GM12892 (cell line): ENCODE measurements around the gene ZMAT5.

Experiments
- DNase-seq: peaks from one replicate; pipeline ENCODE4 v3.0.0; 2011; ENCODE audit not compliant: insufficient read length
- FAIRE-seq: peaks from 2 replicates; lab custom pipeline; 2011; peaks lifted over from hg19 to GRCh38; lab: Jason Lieb, UNC
- POLR2A ChIP-seq: IDR thresholded peaks from 2 replicates; pipeline ENCODE4 v1.6.1; 2011; ENCODE audit warnings: low read depth, low read length, control low read depth
- POLR2AphosphoS5 ChIP-seq: IDR thresholded peaks from 2 replicates; pipeline ENCODE4 v1.6.1; 2011; ENCODE audit warnings: low read depth, low read length, control low read depth
- TAF1 ChIP-seq: IDR thresholded peaks from 2 replicates; pipeline ENCODE4 v1.6.1; 2011; ENCODE audit warnings: low read depth, mild to moderate bottlenecking, control low read depth, low read length, borderline replicate concordance

The ZMAT5 gene

DNA sequence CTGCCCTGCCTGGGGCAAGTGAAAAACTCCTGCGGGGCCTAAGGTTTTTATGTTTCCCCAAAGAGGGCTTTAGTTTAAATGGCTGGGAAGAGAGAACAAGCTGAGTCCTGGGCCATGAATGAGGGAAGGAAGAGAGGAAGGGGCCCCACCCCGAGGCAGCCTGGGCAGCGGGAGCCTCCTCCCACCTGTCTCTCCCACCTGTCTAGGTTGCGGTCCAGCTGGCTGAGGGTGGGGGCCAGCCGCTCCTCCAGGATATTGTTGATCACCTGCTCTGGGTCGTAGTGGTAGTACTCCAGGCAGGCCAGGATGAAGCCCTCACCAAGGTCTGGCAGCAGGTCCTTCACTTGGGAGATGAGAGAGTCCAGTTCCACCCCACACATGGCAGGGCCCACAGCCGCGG lies 35.0 kb upstream of the ZMAT5 start:
- DNase-seq (no peak), FAIRE-seq (no peak)
- TF ChIP-seq POLR2A (no peak), TAF1 (no peak), POLR2AphosphoS5 (no peak)

DNA sequence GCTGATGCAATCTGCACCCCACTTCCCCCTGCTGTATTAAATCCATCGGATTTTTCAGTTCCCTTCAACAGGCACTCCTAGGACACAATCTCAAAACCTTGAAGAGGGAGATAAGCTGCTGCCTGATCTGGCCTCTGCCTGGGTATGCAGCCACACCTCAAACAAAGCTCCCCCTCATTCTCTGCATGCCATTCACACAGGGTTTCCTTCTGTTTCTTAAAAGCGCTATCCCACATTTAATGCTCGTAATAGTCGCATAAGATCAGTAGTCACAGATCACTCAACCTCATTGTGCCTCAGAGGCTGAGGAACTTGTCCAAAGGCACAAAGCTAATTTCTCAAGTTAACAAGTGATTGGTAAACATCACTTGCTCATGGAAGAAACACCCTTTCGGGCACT lies 34.3 kb upstream of the ZMAT5 start:
- no peak for DNase-seq
- no peak for TF ChIP-seq TAF1
- TF ChIP-seq POLR2AphosphoS5: no peak
- no peak for TF ChIP-seq POLR2A
- FAIRE-seq: no peak

DNA sequence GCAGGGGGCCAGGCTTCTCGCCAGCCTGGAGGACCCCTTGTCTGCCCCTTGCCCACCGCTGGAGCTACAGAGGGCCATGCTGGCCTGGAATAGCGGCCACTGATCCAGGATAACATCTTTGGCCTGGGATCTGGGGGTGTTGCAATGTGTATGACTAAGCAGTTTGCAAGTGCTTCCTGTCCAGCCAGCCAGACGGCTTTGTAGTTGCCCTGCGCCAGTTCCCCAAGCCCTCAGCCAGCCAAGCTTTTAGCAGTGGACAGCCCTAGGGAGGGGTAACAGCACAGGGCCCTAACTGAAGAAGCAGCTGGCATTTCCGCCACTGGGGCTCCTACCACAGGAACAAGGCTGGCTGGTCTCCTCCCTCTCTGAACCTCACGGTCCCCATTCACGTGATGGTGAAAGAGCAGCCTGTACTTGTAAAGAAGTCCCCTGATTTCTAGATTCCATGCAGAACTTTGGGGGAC lies 32.4 kb upstream of the ZMAT5 start:
- TF ChIP-seq POLR2A (no peak), POLR2AphosphoS5 (no peak), TAF1 (no peak)
- DNase-seq: no peak
- no peak for FAIRE-seq

DNA sequence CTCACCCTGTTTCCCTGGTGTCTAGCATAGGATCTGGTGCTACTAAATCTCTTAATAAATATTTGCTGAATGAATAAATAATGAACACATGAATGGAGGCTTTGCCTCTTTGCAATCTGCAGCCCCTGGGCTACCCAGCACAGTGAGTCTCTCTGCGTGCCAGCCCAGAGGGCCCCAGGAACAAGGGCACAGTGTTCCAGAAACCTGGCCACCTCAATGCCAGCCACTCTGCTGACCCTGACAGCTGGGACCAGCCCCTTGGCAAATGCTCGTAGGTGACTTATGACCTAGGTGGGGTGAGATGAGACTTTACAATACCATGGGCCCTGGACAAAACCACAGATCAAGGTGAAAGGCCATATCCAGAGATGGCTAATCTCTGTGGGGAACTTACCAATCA lies 32.0 kb upstream of the ZMAT5 start:
- DNase-seq (no peak), FAIRE-seq (no peak)

DNA sequence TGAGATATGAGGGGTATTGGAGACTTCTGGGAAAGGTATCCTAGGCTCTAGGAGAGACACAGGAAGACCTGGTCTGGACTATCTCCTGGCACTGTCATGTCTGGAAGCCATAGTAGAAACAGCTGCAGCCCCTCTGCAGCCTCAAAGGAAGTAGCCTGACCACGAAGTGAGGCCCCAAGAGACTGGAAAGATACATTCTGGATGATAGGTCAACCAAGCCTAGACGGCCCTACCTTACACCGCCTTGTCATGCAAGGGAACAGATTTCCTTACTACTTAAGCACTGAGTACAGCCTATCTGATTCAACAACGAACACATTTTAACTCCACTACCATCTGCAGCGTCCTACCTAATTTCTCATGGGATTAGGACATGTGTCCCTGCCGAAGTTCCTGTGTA lies 31.5 kb upstream of the ZMAT5 start:
- no peak for DNase-seq
- FAIRE-seq: no peak
- TF ChIP-seq POLR2A (no peak), POLR2AphosphoS5 (no peak), TAF1 (no peak)

More for the DNA sequence above, 32.0 kb upstream of the ZMAT5 start:
- TF ChIP-seq POLR2A: no peak
- TF ChIP-seq POLR2AphosphoS5: no peak
- TF ChIP-seq TAF1: no peak

DNA sequence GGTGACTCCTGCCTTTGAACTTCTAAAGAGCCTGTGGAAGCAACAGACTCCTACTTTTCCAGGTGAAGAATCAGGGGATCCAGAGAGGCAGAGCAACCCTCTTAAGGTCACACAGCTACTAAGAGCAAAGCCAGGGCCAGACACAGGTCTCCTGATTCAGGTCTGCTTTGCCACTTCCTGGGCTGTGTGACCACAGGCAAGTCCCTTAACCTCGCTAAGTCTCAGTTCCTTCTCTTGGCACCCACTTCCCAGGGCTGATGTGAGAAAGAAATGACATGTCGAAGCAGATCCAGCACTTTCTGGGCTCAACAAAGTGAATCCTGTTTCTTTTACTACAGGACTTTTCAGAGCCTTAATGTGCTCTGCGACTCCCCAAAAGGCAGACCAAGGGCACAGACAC lies 30.5 kb upstream of the ZMAT5 start:
- FAIRE-seq (no peak), DNase-seq (no peak)
- TF ChIP-seq POLR2A: no peak
- no peak for TF ChIP-seq POLR2AphosphoS5
- TF ChIP-seq TAF1: no peak

DNA sequence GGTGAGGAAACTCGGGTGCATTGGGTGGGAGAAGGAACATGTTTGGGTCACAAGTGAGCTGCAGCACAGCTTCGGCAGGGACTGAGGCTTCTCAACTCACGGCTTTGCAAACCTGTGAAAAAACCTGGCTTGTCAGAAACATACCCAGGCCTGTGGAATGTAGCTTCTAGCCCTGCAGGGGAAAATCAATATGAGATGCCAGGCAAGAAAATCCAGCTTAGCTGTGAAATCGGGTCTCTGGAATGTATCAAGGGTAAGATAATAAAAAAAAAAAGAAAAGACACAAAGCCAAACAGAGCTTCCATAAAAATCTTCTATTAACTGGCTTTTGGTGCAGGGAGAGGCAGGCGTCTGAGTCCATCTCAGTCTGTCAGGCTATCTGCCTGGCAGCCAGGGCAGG lies 28.9 kb upstream of the ZMAT5 start:
- DNase-seq (no peak), FAIRE-seq (no peak)
- TF ChIP-seq POLR2AphosphoS5 (no peak), POLR2A (no peak), TAF1 (no peak)

DNA sequence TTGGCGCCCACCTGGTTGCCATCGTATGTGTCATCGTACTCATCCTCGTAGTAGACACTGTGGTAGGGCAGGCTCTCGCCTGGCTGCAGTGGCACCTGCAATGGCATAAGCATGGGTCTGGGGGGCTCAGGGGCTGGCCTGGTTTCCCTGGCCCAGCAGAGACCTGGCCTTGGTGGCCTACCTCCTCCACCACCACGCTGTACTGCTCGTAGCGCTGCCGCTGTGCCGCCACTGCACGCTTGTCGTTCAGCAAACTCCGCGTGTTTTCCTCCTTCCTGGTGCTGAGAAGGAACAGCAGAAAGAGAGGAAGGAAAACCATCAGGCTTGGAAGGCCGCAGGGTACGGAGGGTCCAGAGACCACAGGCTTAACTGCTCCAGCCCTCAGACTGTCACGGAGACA lies 26.6 kb upstream of the ZMAT5 start:
- DNase-seq (no peak), FAIRE-seq (no peak)
- TF ChIP-seq POLR2AphosphoS5 (no peak), TAF1 (no peak), POLR2A (no peak)

DNA sequence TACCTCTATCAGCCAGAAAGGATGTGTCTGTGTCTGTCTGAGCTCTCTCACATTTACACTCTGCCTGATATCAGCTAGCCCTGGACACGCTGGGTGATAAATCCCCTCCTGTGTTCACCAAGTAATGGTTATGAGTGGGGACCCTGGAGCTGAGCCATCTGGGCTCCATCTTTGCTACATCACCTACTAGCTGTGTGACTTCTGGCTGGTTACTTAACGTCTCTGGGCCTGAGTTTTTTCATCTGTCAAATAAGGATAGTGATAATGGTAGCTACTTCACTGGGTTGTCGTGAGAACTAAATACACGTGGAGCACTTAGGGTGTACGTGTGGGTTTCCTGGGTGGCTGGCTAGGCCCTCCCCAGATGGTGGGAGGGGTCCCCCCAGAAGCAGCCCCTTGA lies 23.3 kb upstream of the ZMAT5 start:
- FAIRE-seq (no peak), DNase-seq (no peak)

DNA sequence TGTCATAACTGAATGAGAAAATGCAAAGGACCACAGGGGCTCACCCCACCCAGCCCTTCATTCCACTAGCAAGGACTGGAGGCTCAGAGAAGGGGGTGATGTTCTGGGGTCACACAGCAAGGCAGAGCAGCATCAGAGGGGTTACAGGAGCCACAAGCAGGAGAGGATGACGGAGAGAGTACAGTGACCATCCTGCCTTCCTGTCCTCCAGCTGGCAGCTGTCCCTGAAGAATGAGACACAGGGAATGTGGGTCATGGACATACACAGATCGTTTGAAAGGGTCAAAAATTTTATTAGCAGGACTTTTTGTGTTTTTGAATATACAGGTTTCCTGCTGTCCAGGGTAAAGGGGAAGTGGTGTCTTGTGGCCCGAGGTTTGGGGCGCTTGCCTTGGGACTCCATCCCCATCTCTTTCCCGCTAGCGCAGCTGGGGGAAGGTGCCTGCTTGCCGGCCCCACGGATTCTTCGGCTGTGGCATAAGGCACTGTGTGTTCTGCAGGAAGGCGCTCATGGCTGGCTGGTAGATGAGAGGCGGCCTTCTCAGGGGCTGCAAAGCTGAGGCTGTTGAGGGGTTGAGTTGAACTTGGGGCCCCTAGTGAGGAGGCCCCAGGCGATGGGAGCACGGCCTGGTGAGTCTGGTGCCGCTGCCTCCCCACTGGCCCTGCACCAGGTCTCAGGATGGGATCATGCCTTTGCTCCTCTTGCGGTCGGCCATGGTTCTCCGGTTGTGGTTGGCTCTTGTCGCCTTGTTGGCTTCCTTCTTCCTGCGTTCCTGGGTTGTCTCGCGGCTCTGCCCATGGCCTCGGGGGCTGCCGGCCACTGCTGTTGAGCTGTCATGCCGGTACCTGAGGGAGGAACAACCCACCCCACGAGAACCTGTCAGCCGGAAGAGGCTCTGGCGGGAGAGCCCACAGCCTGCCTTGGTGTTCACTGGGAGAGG lies 21.8 kb upstream of the ZMAT5 start:
- TF ChIP-seq POLR2A (no peak), TAF1 (no peak), POLR2AphosphoS5 (no peak)
- FAIRE-seq: no peak
- DNase-seq: no peak

More for the DNA sequence above, 23.3 kb upstream of the ZMAT5 start:
- TF ChIP-seq POLR2A (no peak), TAF1 (no peak)

DNA sequence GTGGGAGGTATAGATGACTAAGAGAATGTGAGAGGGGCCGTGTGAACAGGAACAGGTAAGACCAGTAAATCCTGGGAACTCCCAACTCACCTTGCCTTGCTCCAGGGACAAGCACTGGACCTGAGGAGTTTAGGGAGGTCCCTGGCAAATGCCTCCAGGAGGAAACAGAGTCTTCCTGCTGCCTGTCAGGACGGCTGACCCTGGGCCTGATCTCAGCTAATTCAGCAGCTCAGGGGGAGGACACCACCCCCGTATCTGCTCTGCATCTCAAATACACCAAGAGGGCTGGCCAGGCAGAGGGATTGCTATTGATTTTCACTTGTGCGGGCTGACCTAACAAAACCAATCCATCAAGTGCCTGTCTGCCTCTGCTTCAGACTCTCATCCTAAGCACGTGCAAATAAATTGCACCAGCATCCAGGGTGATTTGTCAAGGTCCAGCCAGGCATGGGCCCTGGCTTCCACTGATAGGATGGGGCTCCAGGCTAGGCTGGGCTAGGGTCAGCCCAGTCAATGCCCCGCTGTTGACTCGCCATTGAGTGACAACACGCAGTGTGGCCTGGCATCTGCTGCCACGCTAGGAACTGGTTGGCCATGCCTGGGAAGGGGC lies 20.7 kb upstream of the ZMAT5 start:
- DNase-seq (no peak), FAIRE-seq (no peak)
- TF ChIP-seq TAF1: no peak
- no peak for TF ChIP-seq POLR2A
- TF ChIP-seq POLR2AphosphoS5: no peak

DNA sequence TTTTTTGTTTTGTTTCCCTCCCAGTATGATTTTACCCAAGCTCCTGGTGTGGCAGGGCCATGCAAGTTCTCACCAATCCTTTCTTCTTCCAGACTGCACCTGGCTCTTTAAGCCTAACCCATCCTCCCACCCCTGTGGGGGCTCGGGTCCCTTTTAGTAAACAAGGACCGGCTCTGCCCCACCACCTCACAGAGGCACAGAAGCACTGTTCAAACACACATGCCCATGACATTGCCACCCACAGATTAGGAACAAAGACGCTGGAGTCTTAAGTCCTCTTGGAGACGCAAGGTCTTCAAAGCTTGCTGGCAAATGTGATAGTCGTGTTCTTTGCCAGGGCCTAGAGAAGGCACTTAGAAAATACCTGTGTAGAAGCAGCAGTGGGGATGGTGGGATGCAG lies 19.2 kb upstream of the ZMAT5 start:
- DNase-seq (no peak), FAIRE-seq (no peak)
- TF ChIP-seq POLR2A (no peak), TAF1 (no peak), POLR2AphosphoS5 (no peak)
